GM12878 (cell line): ENCODE measurements around the gene TXN2. TPM values are rescaled to one million over a fixed set of nuclear protein-coding genes. Genes with fewer than 3 reads are reported as not detected.
A peak's percentile ranks its signal among the peaks of the same experiment; 100 is the strongest.

Experiments
- ATAC-seq: fragments of 200-7000 bp; cut with Tn5 transposase; 3 replicates; pipeline ENCODE4 v1.9.1; 2020; ENCODE audit warnings: mild to moderate bottlenecking, moderate library complexity
- BruUV-seq: library from RNA; stranded (reverse); fragments of 400-500 nt; replicated peaks from 2 replicates; lab custom pipeline; 2021; lab: Mats Ljungman, UMichigan
- CTCF ChIA-PET: fragments of 300-600 bp; sonication (Branson Sonifier 250); formaldehyde crosslinking; extraction: SDS; loops from one replicate; lab custom pipeline; 2021; ENCODE audit warnings: inconsistent platforms; lab: Yijun Ruan, JAX
- POLR2A ChIA-PET: fragments of 350-600 bp; formaldehyde crosslinking; extraction: SDS; loops from one replicate; lab custom pipeline; 2021; ENCODE audit warnings: inconsistent platforms; lab: Charles Lee
- RAD21 ChIA-PET: fragments of 300-600 bp; sonication (Branson Sonifier 250); formaldehyde crosslinking; loops from one replicate; lab custom pipeline; 2023; ENCODE audit warnings: antibody characterized with exemption; ENCODE audit not compliant: unreplicated experiment; lab: Charles Lee
- SMC1A ChIA-PET: fragments of 300-600 bp; sonication (Branson Sonifier 250); formaldehyde crosslinking; loops from one replicate; lab custom pipeline; 2023; ENCODE audit not compliant: unreplicated experiment, uncharacterized antibody; lab: Charles Lee
- DNase-seq: peaks from one replicate; pipeline ENCODE4 v3.0.0-alpha.2; 2011; ENCODE audit warnings: low read depth, low spot score
- FAIRE-seq: peaks from 3 replicates; lab custom pipeline; 2011; peaks lifted over from hg19 to GRCh38; lab: Jason Lieb, UNC
- H2AFZ ChIP-seq: 2 replicates; pipeline ENCODE4 v1.6.0; 2011; ENCODE audit warnings: low read depth, low read length, control low read depth; ENCODE audit not compliant: control insufficient read depth
- H3K27ac ChIP-seq: 2 replicates; pipeline ENCODE4 v1.5.1; 2011; ENCODE audit warnings: control low read depth; ENCODE audit not compliant: control insufficient read depth, insufficient read depth
- H3K27me3 ChIP-seq, 2 experiments: replicated peaks in 1 of 2; 2 replicates each; pipeline versions ENCODE4 v1.6.0 to v1.6.1; 2011; ENCODE audit warnings: low read length in 1 of 2; ENCODE audit not compliant: control insufficient read depth in 2 of 2, insufficient read depth in 2 of 2
- H3K36me3 ChIP-seq, 2 experiments: 2 replicates each; pipeline ENCODE4 v1.5.1; 2011; ENCODE audit warnings: low read length in 1 of 2; ENCODE audit not compliant: control insufficient read depth in 2 of 2, insufficient read depth in 2 of 2
- H3K4me1 ChIP-seq: 2 replicates; pipeline ENCODE4 v1.6.1; 2011; ENCODE audit warnings: mild to moderate bottlenecking, low read length, moderate library complexity, mixed read lengths; ENCODE audit not compliant: control insufficient read depth, insufficient read depth
- H3K4me2 ChIP-seq: 2 replicates; pipeline ENCODE4 v1.6.0; 2011; ENCODE audit warnings: control low read depth; ENCODE audit not compliant: control insufficient read depth, insufficient read depth
- H3K4me3 ChIP-seq: fragments of 200-600 bp; sonication (generic); 2 replicates; pipeline ENCODE4 v1.5.1; 2016
- H3K79me2 ChIP-seq: 2 replicates; pipeline ENCODE4 v1.6.0; 2011; ENCODE audit warnings: low read length; ENCODE audit not compliant: control insufficient read depth, insufficient read depth
- H3K9ac ChIP-seq: 2 replicates; pipeline ENCODE4 v1.8.0; 2011; ENCODE audit warnings: low read length, control low read depth, mixed read lengths; ENCODE audit not compliant: control insufficient read depth, insufficient read depth
- H3K9me3 ChIP-seq: replicated peaks from 3 replicates; pipeline ENCODE4 v1.5.1; 2011; ENCODE audit warnings: mild to moderate bottlenecking, low read length; ENCODE audit not compliant: control insufficient read depth, insufficient read depth
- H4K20me1 ChIP-seq: 2 replicates; pipeline ENCODE4 v1.6.0; 2011; ENCODE audit not compliant: control insufficient read depth, insufficient read depth
- BACH1 ChIP-seq: fragments of 450-650 bp; IDR thresholded peaks from 2 replicates; pipeline ENCODE4 v1.6.1; 2017; ENCODE audit warnings: mild to moderate bottlenecking, borderline replicate concordance
- CBFB ChIP-seq: IDR thresholded peaks from 2 replicates; pipeline ENCODE4 v1.6.1; 2016; ENCODE audit warnings: antibody characterized with exemption, low read depth
- CHD2 ChIP-seq: IDR thresholded peaks from 2 replicates; pipeline ENCODE4 v1.6.1; 2011; ENCODE audit warnings: low read depth, low read length, improper control_type of control experiment, borderline replicate concordance
- DPF2 ChIP-seq: fragments of 450-650 bp; IDR thresholded peaks from 2 replicates; pipeline ENCODE4 v1.6.1; 2017; ENCODE audit warnings: mild to moderate bottlenecking
- EED ChIP-seq: sonication (generic); IDR thresholded peaks from 2 replicates; pipeline ENCODE4 v1.6.1; 2016; ENCODE audit warnings: antibody characterized with exemption, low read depth
- EP300 ChIP-seq, 2 experiments: fragments of 150-350 bp in 1 of 2; IDR thresholded peaks; 2 replicates each; pipeline ENCODE4 v1.6.1; 2011 to 2012; ENCODE audit warnings: low read depth in 2 of 2, low read length in 2 of 2, borderline replicate concordance in 1 of 2, improper control_type of control experiment in 1 of 2, inconsistent platforms in 1 of 2; ENCODE audit not compliant: control insufficient read depth in 1 of 2
- IKZF2 ChIP-seq, 2 experiments: fragments of 450-650 bp; IDR thresholded peaks; 2 replicates each; pipeline ENCODE4 v1.6.1; 2017; ENCODE audit warnings: mild to moderate bottlenecking in 2 of 2, moderate library complexity in 2 of 2
- KLF5 ChIP-seq: fragments of 450-650 bp; IDR thresholded peaks from 2 replicates; pipeline ENCODE4 v1.6.1; 2014; ENCODE audit warnings: mild to moderate bottlenecking; ENCODE audit not compliant: partially characterized antibody
- NBN ChIP-seq: fragments of 450-650 bp; IDR thresholded peaks from 2 replicates; pipeline ENCODE4 v1.6.1; 2016
- NFIC ChIP-seq: IDR thresholded peaks from 2 replicates; pipeline ENCODE4 v1.6.1; 2012; ENCODE audit warnings: low read depth, mild to moderate bottlenecking, inconsistent platforms, low read length, moderate library complexity
- SMAD5 ChIP-seq: IDR thresholded peaks from 2 replicates; pipeline ENCODE4 v1.6.1; 2016; ENCODE audit warnings: antibody characterized with exemption, low read depth
- SMARCA5 ChIP-seq: fragments of 450-650 bp; IDR thresholded peaks from 2 replicates; pipeline ENCODE4 v1.6.1; 2017; ENCODE audit warnings: mild to moderate bottlenecking
- SPI1 ChIP-seq: IDR thresholded peaks from 2 replicates; pipeline ENCODE4 v1.6.1; 2011; ENCODE audit warnings: low read depth, mild to moderate bottlenecking, low read length, moderate library complexity, borderline replicate concordance; ENCODE audit not compliant: insufficient read depth
- WGBS: methylation state at CpG from one replicate; pipeline ENCODE4 v1.1.6; 2016; ENCODE audit warnings: low lambda C conversion rate; ENCODE audit not compliant: insufficient replicate concordance, insufficient coverage; ENCODE audit errors: missing lambda C conversion rate; 5-methylcytosine and 5-hydroxymethylcytosine counted together
- in situ Hi-C: fragments of 300-500 bp; cut with MboI; formaldehyde crosslinking; loops from 9 replicates; pipeline ENCODE4 v1.14.3; 2018; ENCODE audit warnings: mixed read lengths
- intact Hi-C: fragments of 100-400 bp; cut with micrococcal nuclease; formaldehyde crosslinking; loops from one replicate; pipeline ENCODE4 v1.14.2; 2022; ENCODE audit not compliant: unreplicated experiment
- polyA plus RNA-seq, 11 experiments: library from polyadenylated mRNA; depleted of rRNA in 4 of 11; unstranded in 6 of 11; stranded (reverse) in 5 of 11; fragments of >200 nt; fragmentation: Nextera tagmentation in 4 of 11; fragmentation: Illumina TruSeq in 1 of 11; extraction: Ambion mirVana in 4 of 11; extraction: Trizol in 1 of 11; gene quantifications; 1 replicate in 1 of 11; 2 replicates in 10 of 11; pipeline versions ENCODE4 v1.2.1 to v1.2.3, GENCODE V29; 2011 to 2016; ENCODE audit warnings: inconsistent platforms in 2 of 11, missing spikeins in 2 of 11, low read depth in 1 of 11
- total RNA-seq, 4 experiments: library from RNA; depleted of rRNA in 3 of 4; stranded (reverse); fragments of >200 nt in 3 of 4; fragmentation: Illumina TruSeq in 1 of 4; extraction: Trizol in 1 of 4; gene quantifications; 2 replicates each; pipeline versions ENCODE4 v1.2.1 to v1.2.3, GENCODE V29; 2013 to 2021
- TF ChIP-seq, protein P1 (sequence below): fragments of 450-650 bp; conservative IDR thresholded peaks from 2 replicates; pipeline ENCODE4 v1.6.1; 2017; ENCODE audit warnings: mild to moderate bottlenecking, moderate library complexity
- TF ChIP-seq, protein P2 (sequence below): IDR thresholded peaks from 2 replicates; pipeline ENCODE4 v1.6.1; 2012; ENCODE audit warnings: improper control_type of control experiment, low read depth, low read length; ENCODE audit not compliant: insufficient replicate concordance
- TF ChIP-seq, protein P3 (sequence below): IDR thresholded peaks from 2 replicates; pipeline ENCODE4 v1.6.1; 2011; ENCODE audit warnings: borderline replicate concordance, low read depth, mild to moderate bottlenecking, moderate library complexity, mixed read lengths, low read length; ENCODE audit not compliant: insufficient read depth; ENCODE audit errors: extremely low read length

Gene TXN2
- total and polyA plus RNA-seq, 10 of the 15 experiments (the other 5 are each of a cell fraction or from before 2014, with no cell fraction given): 70.2 to 350 (median 183) TPM

DNA sequence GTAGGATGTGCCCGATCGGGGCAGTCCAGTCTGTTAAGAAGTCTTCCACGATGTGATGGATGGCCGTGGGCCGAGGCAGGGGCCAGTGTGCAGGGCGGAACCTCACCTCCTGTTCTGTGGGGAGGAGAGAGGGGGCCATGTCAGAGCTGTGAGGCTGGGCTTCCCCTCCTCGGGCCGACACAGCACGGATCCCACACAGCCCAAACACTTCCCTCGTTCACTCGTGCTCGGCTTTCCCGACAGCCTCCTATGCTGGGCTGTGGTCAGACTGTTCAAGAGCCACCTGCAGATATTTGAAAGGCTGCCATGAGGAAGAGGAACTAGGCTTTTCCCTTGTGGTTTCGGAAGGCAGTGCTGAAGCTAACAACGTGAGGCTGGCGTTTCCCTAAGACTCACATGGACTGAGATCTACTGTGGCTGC lies 12.3 kb upstream of the TXN2 start:
- WGBS: 22% methylated on average over 14 of the region's 16 CpGs
- POLR2A ChIA-PET: interaction anchor here (0.7 to 1.8 kb wide), 3 partner anchors 12 to 256 kb away, joined by 3 to 8 read pairs (median 3); partner anchors contain the start of genes FOXRED2 and TXN2
- H4K20me1 ChIP-seq: no peaks in the 10 kb centered on the region
- peak overlapping the region; percentile 41; the same call in 1 of the 2 replicates for H3K9ac ChIP-seq
- DNase-seq (peak; percentile 63), ATAC-seq (peak; percentile 93), FAIRE-seq (peak; percentile 86)
- in situ Hi-C loops: no loop called here
- no peak overlapping the region for H3K4me3 ChIP-seq
- CTCF ChIA-PET: interaction anchor here (0.6 to 2.1 kb wide), 9 partner anchors 9 to 192 kb away, joined by 3 to 9 read pairs (median 4); no protein-coding TSS in a partner anchor
- peak overlapping the region; percentile 79 for H2AFZ ChIP-seq
- SMC1A ChIA-PET: interaction anchor here (0.6 to 1.7 kb wide), 5 partner anchors 8 to 193 kb away, joined by 3 to 4 read pairs (median 3); partner anchors contain the start of gene FOXRED2
- peak overlapping the region; percentile 75 for H3K4me2 ChIP-seq
- peak overlapping the region; percentile 78 for H3K27ac ChIP-seq
- peaks cover 2 to 3% of the 10 kb centered on the region in 2 experiments; a peak in 3 of 4 replicates for H3K36me3 ChIP-seq
- BruUV-seq: TSS peak; percentile 71
- H3K27me3 ChIP-seq: no peaks in the 10 kb centered on the region
- intact Hi-C loops: no loop called here
- H3K79me2 ChIP-seq: no peaks in the 10 kb centered on the region
- H3K9me3 ChIP-seq: no peaks in the 10 kb centered on the region
- RAD21 ChIA-PET: interaction anchor here (1.0 to 1.9 kb wide), 4 partner anchors 13 to 218 kb away, joined by 3 to 5 read pairs (median 4); partner anchors contain the start of gene TXN2
- peaks cover 15% of the 10 kb centered on the region for H3K4me1 ChIP-seq
- TF ChIP-seq, protein P1, sequence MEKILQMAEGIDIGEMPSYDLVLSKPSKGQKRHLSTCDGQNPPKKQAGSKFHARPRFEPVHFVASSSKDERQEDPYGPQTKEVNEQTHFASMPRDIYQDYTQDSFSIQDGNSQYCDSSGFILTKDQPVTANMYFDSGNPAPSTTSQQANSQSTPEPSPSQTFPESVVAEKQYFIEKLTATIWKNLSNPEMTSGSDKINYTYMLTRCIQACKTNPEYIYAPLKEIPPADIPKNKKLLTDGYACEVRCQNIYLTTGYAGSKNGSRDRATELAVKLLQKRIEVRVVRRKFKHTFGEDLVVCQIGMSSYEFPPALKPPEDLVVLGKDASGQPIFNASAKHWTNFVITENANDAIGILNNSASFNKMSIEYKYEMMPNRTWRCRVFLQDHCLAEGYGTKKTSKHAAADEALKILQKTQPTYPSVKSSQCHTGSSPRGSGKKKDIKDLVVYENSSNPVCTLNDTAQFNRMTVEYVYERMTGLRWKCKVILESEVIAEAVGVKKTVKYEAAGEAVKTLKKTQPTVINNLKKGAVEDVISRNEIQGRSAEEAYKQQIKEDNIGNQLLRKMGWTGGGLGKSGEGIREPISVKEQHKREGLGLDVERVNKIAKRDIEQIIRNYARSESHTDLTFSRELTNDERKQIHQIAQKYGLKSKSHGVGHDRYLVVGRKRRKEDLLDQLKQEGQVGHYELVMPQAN: no peak; the same call in 1 of the 2 replicates
- TF ChIP-seq DPF2: peak; percentile 63; the same call in 1 of the 2 replicates
- peak; percentile 95 for TF ChIP-seq EED
- TF ChIP-seq CHD2: no peak
- peak; percentile 46; the same call in 1 of the 2 replicates for TF ChIP-seq NBN
- peak; percentile 63; the same call in 1 of the 2 replicates for TF ChIP-seq NFIC
- TF ChIP-seq SPI1: peak; percentile 86
- TF ChIP-seq BACH1: peak; percentile 54
- TF ChIP-seq, protein P2, sequence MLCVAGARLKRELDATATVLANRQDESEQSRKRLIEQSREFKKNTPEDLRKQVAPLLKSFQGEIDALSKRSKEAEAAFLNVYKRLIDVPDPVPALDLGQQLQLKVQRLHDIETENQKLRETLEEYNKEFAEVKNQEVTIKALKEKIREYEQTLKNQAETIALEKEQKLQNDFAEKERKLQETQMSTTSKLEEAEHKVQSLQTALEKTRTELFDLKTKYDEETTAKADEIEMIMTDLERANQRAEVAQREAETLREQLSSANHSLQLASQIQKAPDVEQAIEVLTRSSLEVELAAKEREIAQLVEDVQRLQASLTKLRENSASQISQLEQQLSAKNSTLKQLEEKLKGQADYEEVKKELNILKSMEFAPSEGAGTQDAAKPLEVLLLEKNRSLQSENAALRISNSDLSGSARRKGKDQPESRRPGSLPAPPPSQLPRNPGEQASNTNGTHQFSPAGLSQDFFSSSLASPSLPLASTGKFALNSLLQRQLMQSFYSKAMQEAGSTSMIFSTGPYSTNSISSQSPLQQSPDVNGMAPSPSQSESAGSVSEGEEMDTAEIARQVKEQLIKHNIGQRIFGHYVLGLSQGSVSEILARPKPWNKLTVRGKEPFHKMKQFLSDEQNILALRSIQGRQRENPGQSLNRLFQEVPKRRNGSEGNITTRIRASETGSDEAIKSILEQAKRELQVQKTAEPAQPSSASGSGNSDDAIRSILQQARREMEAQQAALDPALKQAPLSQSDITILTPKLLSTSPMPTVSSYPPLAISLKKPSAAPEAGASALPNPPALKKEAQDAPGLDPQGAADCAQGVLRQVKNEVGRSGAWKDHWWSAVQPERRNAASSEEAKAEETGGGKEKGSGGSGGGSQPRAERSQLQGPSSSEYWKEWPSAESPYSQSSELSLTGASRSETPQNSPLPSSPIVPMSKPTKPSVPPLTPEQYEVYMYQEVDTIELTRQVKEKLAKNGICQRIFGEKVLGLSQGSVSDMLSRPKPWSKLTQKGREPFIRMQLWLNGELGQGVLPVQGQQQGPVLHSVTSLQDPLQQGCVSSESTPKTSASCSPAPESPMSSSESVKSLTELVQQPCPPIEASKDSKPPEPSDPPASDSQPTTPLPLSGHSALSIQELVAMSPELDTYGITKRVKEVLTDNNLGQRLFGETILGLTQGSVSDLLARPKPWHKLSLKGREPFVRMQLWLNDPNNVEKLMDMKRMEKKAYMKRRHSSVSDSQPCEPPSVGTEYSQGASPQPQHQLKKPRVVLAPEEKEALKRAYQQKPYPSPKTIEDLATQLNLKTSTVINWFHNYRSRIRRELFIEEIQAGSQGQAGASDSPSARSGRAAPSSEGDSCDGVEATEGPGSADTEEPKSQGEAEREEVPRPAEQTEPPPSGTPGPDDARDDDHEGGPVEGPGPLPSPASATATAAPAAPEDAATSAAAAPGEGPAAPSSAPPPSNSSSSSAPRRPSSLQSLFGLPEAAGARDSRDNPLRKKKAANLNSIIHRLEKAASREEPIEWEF: no peak
- 0 out of 4 replicates have a peak, but pooled peaks of 1 of the 2 experiments have one; percentile 20 for TF ChIP-seq EP300 (IDR thresholded peaks at IDR 0.05; ENCODE audit: borderline replicate concordance in 1 of 2, control insufficient read depth in 1 of 2, low read depth in 2 of 2, low read length in 2 of 2)
- TF ChIP-seq SMAD5: no peak
- TF ChIP-seq KLF5: no peak
- peak; percentile 49; the same call in 1 of the 2 replicates for TF ChIP-seq CBFB
- TF ChIP-seq, protein P3, sequence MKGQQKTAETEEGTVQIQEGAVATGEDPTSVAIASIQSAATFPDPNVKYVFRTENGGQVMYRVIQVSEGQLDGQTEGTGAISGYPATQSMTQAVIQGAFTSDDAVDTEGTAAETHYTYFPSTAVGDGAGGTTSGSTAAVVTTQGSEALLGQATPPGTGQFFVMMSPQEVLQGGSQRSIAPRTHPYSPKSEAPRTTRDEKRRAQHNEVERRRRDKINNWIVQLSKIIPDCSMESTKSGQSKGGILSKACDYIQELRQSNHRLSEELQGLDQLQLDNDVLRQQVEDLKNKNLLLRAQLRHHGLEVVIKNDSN: no peak
- peak; percentile 93 for TF ChIP-seq IKZF2 (IDR thresholded peaks at IDR 0.05)
- TF ChIP-seq SMARCA5: no peak; the same call in 1 of the 2 replicates
